NCI-H82 treated with DMSO at 0.1 percent for 48 hours (cell line): ENCODE results near the gene TNNI2.

Source experiments
- DNase-seq: peaks from one replicate; lab custom pipeline; 2025; ENCODE audit not compliant: unreplicated experiment; lab: John Stamatoyannopoulos, UW

Gene TNNI2

GRCh38 chr11:1857064-1857463 is 18.3 kb downstream of the TNNI2 start:
- DNase-seq, result no peak

- no peak for DNase-seq
Measured at GRCh38 chr11:1858154-1858553, 19.4 kb downstream of the TNNI2 start.

GRCh38 chr11:1858576-1858975 is 19.8 kb downstream of the TNNI2 start:
- no peak for DNase-seq

GRCh38 chr11:1859004-1859403 is 20.2 kb downstream of the TNNI2 start:
- DNase-seq, result no peak

GRCh38 chr11:1860108-1860507 is 21.3 kb downstream of the TNNI2 start:
- DNase-seq, result no peak

GRCh38 chr11:1861435-1862411 is 22.9 kb downstream of the TNNI2 start:
- DNase-seq, result no peak

GRCh38 chr11:1862588-1863351 is 24.0 kb downstream of the TNNI2 start:
- no peak for DNase-seq

GRCh38 chr11:1863352-1864216 is 24.8 kb downstream of the TNNI2 start:
- DNase-seq, result no peak

GRCh38 chr11:1864231-1864630 is 25.4 kb downstream of the TNNI2 start:
- no peak for DNase-seq

GRCh38 chr11:1864831-1865665 is 26.3 kb downstream of the TNNI2 start:
- no peak for DNase-seq

GRCh38 chr11:1866226-1866625 is 27.4 kb downstream of the TNNI2 start:
- no peak for DNase-seq

GRCh38 chr11:1866776-1867175 is 28.0 kb downstream of the TNNI2 start:
- DNase-seq, result no peak

GRCh38 chr11:1867381-1867780 is 28.6 kb downstream of the TNNI2 start:
- no peak for DNase-seq

GRCh38 chr11:1868056-1868635 is 29.4 kb downstream of the TNNI2 start:
- DNase-seq, result no peak

GRCh38 chr11:1868636-1869291 is 30.0 kb downstream of the TNNI2 start:
- DNase-seq, result no peak

GRCh38 chr11:1869427-1870325 is 30.9 kb downstream of the TNNI2 start:
- no peak for DNase-seq

- no peak for DNase-seq
Measured at GRCh38 chr11:1870326-1870696, 31.5 kb downstream of the TNNI2 start.

- no peak for DNase-seq
Measured at GRCh38 chr11:1870721-1871466, 32.1 kb downstream of the TNNI2 start.
